GM19240 (cell line): ENCODE measurements around the gene RALGAPB.

Source experiments
- DNase-seq: peaks from one replicate; pipeline ENCODE4 v3.0.0; 2011; ENCODE audit warnings: low spot score; ENCODE audit not compliant: insufficient read length

The RALGAPB gene

GRCh38 chr20:38545771-38546170 is 73.1 kb downstream of the RALGAPB start:
- no peak for DNase-seq

- DNase-seq = no peak
These were observed 74.8 kb downstream of the RALGAPB start for GRCh38 chr20:38547288-38548085.

- no peak for DNase-seq
These were observed 75.9 kb downstream of the RALGAPB start for GRCh38 chr20:38548356-38549083.

- DNase-seq = no peak
These were observed 77.6 kb downstream of the RALGAPB start for GRCh38 chr20:38550274-38550673.

- no peak for DNase-seq
These were observed 78.5 kb downstream of the RALGAPB start for GRCh38 chr20:38551056-38551626.

GRCh38 chr20:38554986-38555385 is 82.3 kb downstream of the RALGAPB start:
- no peak for DNase-seq

GRCh38 chr20:38555395-38555794 is 82.8 kb downstream of the RALGAPB start:
- DNase-seq = no peak

GRCh38 chr20:38557174-38557573 is 84.5 kb downstream of the RALGAPB start:
- no peak for DNase-seq

GRCh38 chr20:38558596-38559360 is 86.1 kb downstream of the RALGAPB start:
- DNase-seq = no peak

GRCh38 chr20:38559764-38560163 is 87.1 kb downstream of the RALGAPB start:
- DNase-seq = no peak

GRCh38 chr20:38563802-38564431 is 91.3 kb downstream of the RALGAPB start:
- no peak for DNase-seq

- DNase-seq = no peak
These were observed 92.0 kb downstream of the RALGAPB start for GRCh38 chr20:38564680-38565079.

- no peak for DNase-seq
These were observed 93.5 kb downstream of the RALGAPB start for GRCh38 chr20:38566036-38566598.

- no peak for DNase-seq
These were observed 97.3 kb downstream of the RALGAPB start for GRCh38 chr20:38569747-38570525.

GRCh38 chr20:38573413-38573812 is 100.8 kb downstream of the RALGAPB start:
- no peak for DNase-seq

- DNase-seq = no peak
These were observed 106.7 kb downstream of the RALGAPB start for GRCh38 chr20:38579219-38579910.

GRCh38 chr20:38579921-38580320 is 107.3 kb downstream of the RALGAPB start:
- DNase-seq = no peak

- DNase-seq = no peak
These were observed 108.4 kb downstream of the RALGAPB start, which contains the start of gene ADIG for GRCh38 chr20:38581013-38581412. Gene ADIG (plus strand): TSS chr20:38581197. CDS start chr20:38581251, 54 bp downstream.

GRCh38 chr20:38581830-38582358 is 109.3 kb downstream of the RALGAPB start:
- DNase-seq = no peak
